Spleen (tissue), 7 donors: ENCODE data around the gene VSNL1.

Source experiments
- POLR2A ChIP-seq, 3 donors: fragments of 450-650 bp; IDR thresholded peaks; one replicate each; pipeline ENCODE4 v1.5.1; 2017; ENCODE audit warnings: antibody characterized with exemption in 3 of 3, mild to moderate bottlenecking in 1 of 3
- TF ChIP-seq, protein P1 (sequence below), 11 experiments: fragments of 200-600 bp in 7 of 11; fragments of 450-650 bp in 4 of 11; sonication (generic) in 4 of 11; IDR thresholded peaks in 8 of 11; conservative IDR thresholded peaks in 3 of 11; 1 replicate in 7 of 11; 2 replicates in 4 of 11; pipeline versions ENCODE4 v1.4.0 to v1.8.0; 2016 to 2021; ENCODE audit warnings: antibody characterized with exemption in 11 of 11, inconsistent platforms in 4 of 11, mild to moderate bottlenecking in 1 of 11
- donor health status: DM: no; HTN: no; CAD: no; lungs with moderate emphysema.
- donor health status: DM: no; HTN: no; CAD: no.
- donor health status: DM: no; HTN: no; CAD: no.

DNA sequence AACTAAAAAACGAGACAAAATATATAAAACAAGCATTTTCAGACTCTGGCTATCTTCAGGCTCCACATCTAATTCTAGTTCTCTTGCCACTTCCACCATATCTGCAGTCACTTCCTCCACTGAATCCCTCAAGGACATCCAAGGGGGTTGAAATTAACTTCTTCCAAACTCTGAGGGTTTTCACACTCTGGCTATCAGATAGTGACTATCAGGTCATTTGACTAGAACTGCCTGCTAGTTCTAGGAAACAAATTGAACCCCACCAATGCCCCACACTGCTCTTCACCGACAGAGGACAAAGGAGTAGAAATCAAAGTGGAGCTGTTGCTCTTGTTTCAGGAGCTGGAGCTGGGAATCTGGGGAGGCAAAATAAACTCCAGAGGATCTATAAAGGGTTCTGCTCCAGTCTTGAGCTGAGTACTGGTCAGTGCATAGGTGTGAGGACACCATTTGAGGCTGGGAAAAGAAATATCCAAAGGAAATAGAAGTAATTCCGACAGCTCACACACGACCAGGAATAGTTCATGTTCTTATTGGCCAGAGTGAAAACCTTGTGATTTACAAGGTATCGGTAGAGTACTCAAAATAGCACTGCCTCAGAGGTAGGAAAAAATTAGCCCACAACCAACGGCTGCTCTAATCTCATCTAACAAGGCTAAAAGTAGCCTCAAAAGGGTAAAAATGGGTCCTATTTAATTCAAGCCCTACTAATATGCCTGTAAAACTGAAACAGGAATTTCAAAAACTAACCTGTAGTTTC, 141.8 kb downstream of the VSNL1 start:
- no peak for TF ChIP-seq POLR2A (IDR thresholded peaks at IDR 0.05)
- TF ChIP-seq, protein P1, sequence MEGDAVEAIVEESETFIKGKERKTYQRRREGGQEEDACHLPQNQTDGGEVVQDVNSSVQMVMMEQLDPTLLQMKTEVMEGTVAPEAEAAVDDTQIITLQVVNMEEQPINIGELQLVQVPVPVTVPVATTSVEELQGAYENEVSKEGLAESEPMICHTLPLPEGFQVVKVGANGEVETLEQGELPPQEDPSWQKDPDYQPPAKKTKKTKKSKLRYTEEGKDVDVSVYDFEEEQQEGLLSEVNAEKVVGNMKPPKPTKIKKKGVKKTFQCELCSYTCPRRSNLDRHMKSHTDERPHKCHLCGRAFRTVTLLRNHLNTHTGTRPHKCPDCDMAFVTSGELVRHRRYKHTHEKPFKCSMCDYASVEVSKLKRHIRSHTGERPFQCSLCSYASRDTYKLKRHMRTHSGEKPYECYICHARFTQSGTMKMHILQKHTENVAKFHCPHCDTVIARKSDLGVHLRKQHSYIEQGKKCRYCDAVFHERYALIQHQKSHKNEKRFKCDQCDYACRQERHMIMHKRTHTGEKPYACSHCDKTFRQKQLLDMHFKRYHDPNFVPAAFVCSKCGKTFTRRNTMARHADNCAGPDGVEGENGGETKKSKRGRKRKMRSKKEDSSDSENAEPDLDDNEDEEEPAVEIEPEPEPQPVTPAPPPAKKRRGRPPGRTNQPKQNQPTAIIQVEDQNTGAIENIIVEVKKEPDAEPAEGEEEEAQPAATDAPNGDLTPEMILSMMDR (IDR thresholded peaks at IDR 0.05 in 8 of 11, conservative IDR thresholded peaks at IDR 0.05 in 3 of 11) = no peak
